Muscle layer of colon (tissue), 2 donors: ENCODE measurements around the gene MED9.
"Not testable (repeated sequence)": the region's sequence is repeated elsewhere in the genome, so short reads cannot be mapped to it uniquely, and the experiment has no call there.

ENCODE experiments used
- H3K27ac ChIP-seq: one replicate; pipeline ENCODE4 v1.7.0; 2013; ENCODE audit warnings: low read depth, mild to moderate bottlenecking, low read length, moderate library complexity
- H3K27me3 ChIP-seq, 2 donors: one replicate each; pipeline ENCODE4 v1.7.0; 2013; ENCODE audit warnings: low read length in 2 of 2, mild to moderate bottlenecking in 2 of 2; ENCODE audit not compliant: insufficient read depth in 2 of 2, control insufficient read depth in 1 of 2
- H3K36me3 ChIP-seq: one replicate; pipeline ENCODE4 v1.7.0; 2013; ENCODE audit warnings: mild to moderate bottlenecking, low read length; ENCODE audit not compliant: insufficient read depth
- H3K4me1 ChIP-seq: one replicate; pipeline ENCODE4 v1.7.0; 2013; ENCODE audit warnings: mild to moderate bottlenecking, low read length; ENCODE audit not compliant: insufficient read depth
- H3K4me3 ChIP-seq, 2 donors: one replicate each; pipeline ENCODE4 v1.7.0; 2013; ENCODE audit warnings: low read length in 2 of 2, low read depth in 1 of 2, mild to moderate bottlenecking in 1 of 2, moderate library complexity in 1 of 2
- H3K9ac ChIP-seq: one replicate; pipeline ENCODE4 v1.7.0; 2013; ENCODE audit warnings: low read length
- H3K9me3 ChIP-seq: one replicate; pipeline ENCODE4 v1.7.0; 2013; ENCODE audit warnings: mild to moderate bottlenecking, low read length
- donor health status: abdominal sarcoma.
- donor health status: Adenocarcinoma of cecum.

Gene MED9

GRCh38 chr17:17472333-17472920 lies 4.4 kb upstream of the MED9 start:
- Histone ChIP-seq H3K9me3 (no peaks in the 10 kb centered on the region), H3K27me3 (no peaks in the 10 kb centered on the region), H3K9ac (no peak overlapping the region), H3K27ac (no peak overlapping the region), H3K4me3 (no peak overlapping the region), H3K4me1 (peaks cover 1% of the 10 kb centered on the region), H3K36me3 (no peaks in the 10 kb centered on the region)

- Histone ChIP-seq H3K27ac (no peak overlapping the region), H3K27me3 (no peaks in the 10 kb centered on the region), H3K9ac (no peak overlapping the region), H3K36me3 (no peaks in the 10 kb centered on the region), H3K9me3 (no peaks in the 10 kb centered on the region), H3K4me1 (peaks cover 20% of the 10 kb centered on the region), H3K4me3 (no peak overlapping the region)
These were observed 2.5 kb upstream of the MED9 start for GRCh38 chr17:17474341-17474740.

- H3K9ac ChIP-seq, result no peak overlapping the region
- no peak overlapping the region for H3K4me3 ChIP-seq
- peaks cover 16% of the 10 kb centered on the region for H3K36me3 ChIP-seq
- peaks cover 33% of the 10 kb centered on the region for H3K4me1 ChIP-seq
- no peak overlapping the region for H3K27ac ChIP-seq
- no peaks in the 10 kb centered on the region for H3K27me3 ChIP-seq
- H3K9me3 ChIP-seq, result no peaks in the 10 kb centered on the region
These were observed 2.4 kb downstream of the MED9 start for GRCh38 chr17:17479209-17479608.

- H3K27me3 ChIP-seq, result no peaks in the 10 kb centered on the region
- no peak overlapping the region for H3K4me3 ChIP-seq
- no peak overlapping the region for H3K27ac ChIP-seq
- no peak overlapping the region for H3K9ac ChIP-seq
- H3K4me1 ChIP-seq, result peaks cover 33% of the 10 kb centered on the region
- peaks cover 16% of the 10 kb centered on the region for H3K36me3 ChIP-seq
- no peaks in the 10 kb centered on the region for H3K9me3 ChIP-seq
These were observed 3.9 kb downstream of the MED9 start for GRCh38 chr17:17480593-17481148.

DNA sequence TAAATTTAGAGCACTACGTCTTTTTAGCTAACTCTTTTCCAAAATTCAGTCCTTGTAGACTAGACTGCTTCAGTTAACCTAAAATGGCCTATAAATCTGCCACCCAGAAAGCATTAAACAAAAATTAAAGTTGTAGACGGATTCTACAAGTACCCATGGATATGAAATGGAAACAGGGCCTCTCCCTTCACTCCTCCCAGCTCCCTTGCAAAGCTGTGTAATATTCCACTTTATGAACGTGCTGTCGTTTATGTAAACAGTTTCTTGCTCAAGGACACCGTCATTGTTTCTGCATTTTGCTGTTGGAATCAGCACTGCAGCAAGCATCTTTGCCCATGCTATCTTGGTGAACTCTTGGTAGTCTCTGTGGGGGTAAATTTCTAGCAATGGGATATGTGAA lies 5.1 kb downstream of the MED9 start:
- H3K4me1 ChIP-seq, result peaks cover 33% of the 10 kb centered on the region
- peaks cover 16% of the 10 kb centered on the region for H3K36me3 ChIP-seq

DNA sequence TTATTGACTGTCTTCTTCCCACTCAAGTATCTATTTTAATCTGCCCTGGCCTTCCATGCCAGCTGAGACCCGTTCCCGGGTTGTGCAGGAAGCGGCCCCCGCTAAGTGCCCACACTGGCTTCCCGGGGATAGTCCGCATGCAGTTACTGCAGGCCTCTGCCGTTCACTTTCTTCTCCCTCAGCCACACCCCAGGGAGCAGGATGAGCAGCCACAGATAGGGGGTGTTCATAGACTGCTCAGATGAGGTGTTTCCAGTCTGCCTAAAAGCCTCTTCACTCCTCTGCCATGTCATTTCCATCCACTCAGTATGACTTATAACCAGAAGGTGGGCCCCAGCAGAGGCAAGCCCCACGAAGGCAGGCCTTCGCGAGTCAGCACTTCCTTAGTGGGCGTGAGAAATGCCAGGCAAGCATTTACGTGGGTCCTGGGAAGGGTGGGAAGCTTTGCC lies 7.7 kb downstream of the MED9 start:
- no peaks in the 10 kb centered on the region for H3K27me3 ChIP-seq
- H3K4me1 ChIP-seq, result peaks cover 11% of the 10 kb centered on the region
- H3K27ac ChIP-seq, result no peak overlapping the region
- no peak overlapping the region for H3K9ac ChIP-seq
- H3K36me3 ChIP-seq, result peaks cover 25% of the 10 kb centered on the region
- no peaks in the 10 kb centered on the region for H3K9me3 ChIP-seq
- H3K4me3 ChIP-seq, result no peak overlapping the region

More for the DNA sequence above, 5.1 kb downstream of the MED9 start:
- Histone ChIP-seq H3K4me3 (no peak overlapping the region), H3K9ac (no peak overlapping the region), H3K27me3 (no peaks in the 10 kb centered on the region), H3K9me3 (no peaks in the 10 kb centered on the region), H3K27ac (no peak overlapping the region)

DNA sequence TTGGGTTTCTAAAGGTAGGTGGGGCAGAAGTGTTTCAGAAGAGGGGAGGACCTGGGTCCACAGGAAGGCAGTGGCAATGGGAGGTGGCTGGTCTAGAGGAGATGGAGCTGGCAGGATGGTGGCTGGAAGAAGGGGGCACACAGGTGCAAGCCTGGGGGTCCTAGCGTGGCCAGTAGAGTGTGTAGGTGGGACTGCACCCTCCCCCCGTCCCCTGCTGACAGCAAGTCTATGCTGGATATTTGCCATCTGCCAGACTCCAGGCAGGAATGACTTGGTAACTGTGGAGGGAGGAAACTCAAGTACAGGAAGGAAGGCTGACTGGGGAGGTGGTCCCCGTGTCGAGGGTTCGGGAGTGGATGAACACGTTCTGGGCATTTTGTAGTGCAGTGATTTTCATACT lies 8.6 kb downstream of the MED9 start:
- peaks cover 18% of the 10 kb centered on the region for H3K36me3 ChIP-seq
- H3K4me3 ChIP-seq, result no peak overlapping the region
- H3K27ac ChIP-seq, result no peak overlapping the region
- peaks cover 11% of the 10 kb centered on the region for H3K4me1 ChIP-seq
- no peak overlapping the region for H3K9ac ChIP-seq
- H3K27me3 ChIP-seq, result no peaks in the 10 kb centered on the region
- no peaks in the 10 kb centered on the region for H3K9me3 ChIP-seq

- not testable (repeated sequence) for H3K4me3 ChIP-seq, H3K9ac ChIP-seq, H3K4me1 ChIP-seq, H3K9me3 ChIP-seq, H3K27me3 ChIP-seq, H3K27ac ChIP-seq
- peaks cover 15% of the 10 kb centered on the region for H3K36me3 ChIP-seq
These were observed 9.6 kb downstream of the MED9 start for GRCh38 chr17:17486416-17486815.

DNA sequence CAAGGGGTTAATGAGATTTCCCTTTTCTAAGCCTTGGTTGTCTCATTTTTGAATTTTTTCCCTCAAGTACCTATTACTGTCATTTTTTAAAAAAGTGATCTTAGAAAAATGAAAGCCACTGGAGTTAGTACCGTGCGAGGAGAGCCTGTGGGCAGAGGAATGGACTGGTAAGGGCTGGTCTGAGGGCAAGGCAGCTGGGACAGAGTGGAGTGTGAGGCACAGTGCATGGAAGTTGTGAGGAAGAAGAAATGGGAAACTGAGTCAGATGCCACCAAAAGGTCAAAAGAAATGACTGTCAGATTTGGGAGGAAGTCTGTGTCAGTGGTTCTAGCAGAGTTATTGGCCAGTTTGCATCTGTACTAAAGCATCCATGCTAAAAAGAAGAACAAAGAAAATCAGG lies 11.2 kb downstream of the MED9 start:
- H3K4me3 ChIP-seq, result no peak overlapping the region
- no peaks in the 10 kb centered on the region for H3K27me3 ChIP-seq
- peaks cover 22% of the 10 kb centered on the region for H3K36me3 ChIP-seq
- H3K4me1 ChIP-seq, result no peaks in the 10 kb centered on the region
- no peaks in the 10 kb centered on the region for H3K9me3 ChIP-seq
- no peak overlapping the region for H3K27ac ChIP-seq
- no peak overlapping the region for H3K9ac ChIP-seq

GRCh38 chr17:17491031-17491471 lies 14.3 kb downstream of the MED9 start:
- H3K9me3 ChIP-seq, result no peaks in the 10 kb centered on the region
- H3K4me1 ChIP-seq, result peaks cover 6% of the 10 kb centered on the region
- peaks cover 22% of the 10 kb centered on the region for H3K36me3 ChIP-seq
- no peak overlapping the region for H3K4me3 ChIP-seq
- H3K27me3 ChIP-seq, result peaks cover 0 to 4% of the 10 kb centered on the region in 2 donors
- no peak overlapping the region for H3K9ac ChIP-seq
- H3K27ac ChIP-seq, result no peak overlapping the region

GRCh38 chr17:17491546-17491988 lies 14.8 kb downstream of the MED9 start:
- H3K27me3 ChIP-seq, result peaks cover 0 to 4% of the 10 kb centered on the region in 2 donors
- no peak overlapping the region for H3K9ac ChIP-seq
- no peak overlapping the region for H3K4me3 ChIP-seq
- peaks cover 6% of the 10 kb centered on the region for H3K4me1 ChIP-seq
- no peak overlapping the region for H3K27ac ChIP-seq
- no peaks in the 10 kb centered on the region for H3K9me3 ChIP-seq
- peaks cover 22% of the 10 kb centered on the region for H3K36me3 ChIP-seq

DNA sequence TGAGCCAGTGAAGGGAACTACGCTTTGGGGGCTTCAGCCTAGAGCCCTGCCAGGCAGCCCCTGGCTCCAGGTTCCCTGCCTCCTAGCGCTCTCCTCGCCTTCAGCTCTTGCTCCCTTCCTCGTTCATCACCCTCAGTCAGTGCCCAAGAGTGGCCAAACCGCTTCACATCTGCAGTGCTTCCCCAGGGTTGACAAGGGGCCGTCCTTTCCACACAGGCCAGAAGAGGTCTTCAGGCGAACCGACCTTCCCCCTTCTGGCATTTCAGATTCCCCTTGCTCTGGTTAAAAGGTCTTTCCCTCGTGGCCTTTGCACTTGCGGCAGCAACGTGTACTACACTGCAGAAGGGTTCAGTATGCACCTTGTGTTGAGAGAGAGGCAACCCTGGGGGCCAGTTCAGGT lies 15.3 kb downstream of the MED9 start:
- H3K4me1 ChIP-seq, result peaks cover 6% of the 10 kb centered on the region
- H3K9ac ChIP-seq, result no peak overlapping the region
- peaks cover 0 to 6% of the 10 kb centered on the region in 2 donors for H3K27me3 ChIP-seq
- H3K36me3 ChIP-seq, result peaks cover 22% of the 10 kb centered on the region
- no peaks in the 10 kb centered on the region for H3K9me3 ChIP-seq
- H3K4me3 ChIP-seq, result no peak overlapping the region
- H3K27ac ChIP-seq, result no peak overlapping the region
